Activated T-helper 1 cell treated with Interleukin-2 at 50 U/mL for 16 hours (primary cell): ENCODE results near the gene UBE2E1.

ENCODE experiments used
- DNase-seq: peaks from one replicate; pipeline ENCODE4 v3.0.0-alpha.2; 2020; ENCODE audit warnings: low read depth

UBE2E1 gene

DNA sequence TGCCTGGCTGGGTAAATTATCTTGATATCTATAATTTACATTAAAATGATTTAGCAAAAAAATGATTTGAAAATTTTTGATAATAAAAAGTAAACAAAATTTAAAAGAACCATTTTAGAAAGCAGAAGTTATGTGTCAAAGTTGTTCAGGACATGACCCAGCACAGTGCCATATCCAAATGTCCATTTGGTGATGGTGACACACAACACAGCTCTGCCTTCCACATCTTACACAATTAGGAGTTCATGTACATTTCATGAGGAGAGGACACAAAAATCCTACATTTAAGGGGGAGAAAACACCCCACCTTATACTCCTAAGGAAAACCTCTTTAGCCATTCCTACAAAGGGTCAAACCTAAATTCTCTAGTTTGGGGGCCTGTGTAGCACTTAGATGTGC, 10.7 kb upstream of the UBE2E1 start:
- DNase-seq, result no peak

- no peak for DNase-seq
Measured at GRCh38 chr3:23796518-23796917, 9.2 kb upstream of the UBE2E1 start.

DNA sequence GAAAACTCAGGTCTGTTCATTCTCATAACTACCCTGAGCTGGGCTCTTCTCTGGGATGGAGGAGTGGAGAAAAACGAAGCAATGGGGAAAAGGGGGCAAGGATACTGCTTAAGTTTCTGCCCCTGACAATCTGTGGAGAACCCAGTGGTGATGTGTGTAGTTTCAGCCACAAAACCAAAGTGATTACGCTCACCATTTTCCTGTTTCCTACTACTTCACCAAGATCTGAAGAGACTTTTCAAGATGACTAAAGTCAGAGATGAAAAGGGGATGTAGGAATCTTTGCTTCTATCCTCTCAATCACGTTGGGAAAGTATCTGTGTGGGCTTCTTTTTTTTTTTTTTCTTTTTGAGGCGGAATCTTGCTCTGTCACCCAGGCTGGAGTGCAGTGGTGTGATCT, 8.3 kb upstream of the UBE2E1 start:
- no peak for DNase-seq

DNA sequence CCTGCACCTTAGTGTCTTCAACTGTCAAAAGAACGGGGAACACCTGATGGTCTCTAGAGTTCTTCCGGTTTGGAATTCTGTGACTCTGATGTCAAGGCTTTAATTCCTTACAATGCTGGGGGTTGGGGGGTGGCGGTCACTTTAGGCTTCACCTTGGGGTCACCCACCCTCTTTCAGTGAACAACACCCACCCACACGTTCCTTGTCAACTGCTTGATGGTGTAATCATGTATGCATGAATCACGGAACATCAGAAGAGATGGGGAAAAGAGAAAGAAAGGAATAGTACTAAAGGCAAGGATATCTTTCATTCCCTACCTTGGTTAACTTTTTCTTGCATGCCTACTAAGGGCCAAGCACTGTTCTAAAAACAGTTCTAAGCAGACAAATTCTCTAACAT, 7.3 kb upstream of the UBE2E1 start:
- DNase-seq, result no peak

DNA sequence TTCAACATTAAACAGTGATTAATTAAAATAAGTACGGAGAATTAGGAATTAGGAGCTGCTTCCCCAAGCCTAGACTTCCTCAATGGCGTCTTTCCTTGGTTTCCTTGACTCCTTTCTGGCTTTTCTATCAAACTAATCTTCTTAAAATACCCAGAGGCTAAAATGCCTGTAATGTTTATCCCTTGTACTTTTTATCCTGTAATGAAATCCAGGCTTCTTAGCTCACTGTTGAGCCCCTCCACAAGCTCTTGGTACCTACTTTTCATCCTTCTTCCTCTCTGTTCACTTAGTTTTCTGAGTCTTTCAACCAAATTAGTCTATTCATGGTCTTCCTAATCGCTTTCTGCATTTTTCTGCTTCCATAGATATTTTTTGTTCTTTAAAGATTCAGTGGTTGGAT, 6.9 kb upstream of the UBE2E1 start:
- DNase-seq, result no peak

- DNase-seq, result no peak
Measured at GRCh38 chr3:23800731-23801130, 5.0 kb upstream of the UBE2E1 start.

DNA sequence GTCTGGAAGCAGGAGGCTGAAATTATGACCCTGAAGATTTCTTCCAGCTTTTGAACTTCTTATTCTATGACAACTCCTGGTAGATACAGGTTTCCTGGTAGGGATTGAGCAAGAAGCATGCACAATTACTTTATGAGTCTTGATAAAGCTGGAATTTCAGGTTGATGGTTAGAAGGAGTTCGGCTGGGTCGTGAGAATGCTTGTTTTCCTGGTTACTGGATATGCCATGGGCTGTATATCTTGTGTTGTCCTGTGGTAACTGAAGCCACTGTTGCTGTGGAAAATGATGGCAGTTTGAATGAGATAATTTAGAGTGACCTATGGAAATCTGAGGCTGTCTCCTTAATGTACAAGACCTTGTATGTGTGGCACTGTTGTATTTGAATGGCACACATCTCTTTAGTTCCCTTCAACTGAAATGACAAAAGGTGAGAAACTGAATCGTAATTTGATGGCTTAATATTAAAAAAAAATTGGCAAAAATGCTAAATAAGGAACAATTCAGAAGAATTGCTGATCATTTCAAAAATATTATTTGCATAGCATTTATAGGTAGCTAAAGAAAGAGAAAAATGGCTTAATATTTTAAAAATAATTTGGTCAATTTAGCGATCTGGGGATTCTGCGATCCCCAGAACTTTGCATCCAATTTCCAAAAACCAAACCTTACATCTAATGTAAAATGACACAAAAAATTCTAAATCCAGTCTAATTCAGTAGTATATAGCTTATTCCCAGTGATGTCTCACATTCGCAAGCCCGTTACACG, 1.1 kb upstream of the UBE2E1 start:
- no peak for DNase-seq

DNA sequence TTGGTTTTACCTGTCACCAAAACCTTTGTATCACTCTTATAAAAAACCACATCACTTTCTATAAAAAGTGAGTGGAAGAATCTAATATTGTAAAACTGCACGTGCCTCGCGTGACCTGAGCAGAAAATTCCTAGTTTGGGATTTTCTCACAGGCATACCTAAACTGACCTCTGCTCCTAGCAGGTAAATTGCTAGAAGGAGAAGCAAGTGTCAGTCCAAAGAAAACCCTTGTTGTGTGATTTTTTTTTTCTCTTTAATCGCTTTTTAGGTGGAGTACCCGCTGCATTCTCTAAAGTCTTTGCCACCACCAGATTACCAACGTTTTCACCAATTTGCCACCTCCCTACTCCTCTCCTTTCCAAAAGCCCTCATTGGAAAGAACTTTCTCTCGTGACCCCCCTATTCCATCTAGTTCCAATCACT, 534 bp upstream of the UBE2E1 start:
- no peak for DNase-seq

DNA sequence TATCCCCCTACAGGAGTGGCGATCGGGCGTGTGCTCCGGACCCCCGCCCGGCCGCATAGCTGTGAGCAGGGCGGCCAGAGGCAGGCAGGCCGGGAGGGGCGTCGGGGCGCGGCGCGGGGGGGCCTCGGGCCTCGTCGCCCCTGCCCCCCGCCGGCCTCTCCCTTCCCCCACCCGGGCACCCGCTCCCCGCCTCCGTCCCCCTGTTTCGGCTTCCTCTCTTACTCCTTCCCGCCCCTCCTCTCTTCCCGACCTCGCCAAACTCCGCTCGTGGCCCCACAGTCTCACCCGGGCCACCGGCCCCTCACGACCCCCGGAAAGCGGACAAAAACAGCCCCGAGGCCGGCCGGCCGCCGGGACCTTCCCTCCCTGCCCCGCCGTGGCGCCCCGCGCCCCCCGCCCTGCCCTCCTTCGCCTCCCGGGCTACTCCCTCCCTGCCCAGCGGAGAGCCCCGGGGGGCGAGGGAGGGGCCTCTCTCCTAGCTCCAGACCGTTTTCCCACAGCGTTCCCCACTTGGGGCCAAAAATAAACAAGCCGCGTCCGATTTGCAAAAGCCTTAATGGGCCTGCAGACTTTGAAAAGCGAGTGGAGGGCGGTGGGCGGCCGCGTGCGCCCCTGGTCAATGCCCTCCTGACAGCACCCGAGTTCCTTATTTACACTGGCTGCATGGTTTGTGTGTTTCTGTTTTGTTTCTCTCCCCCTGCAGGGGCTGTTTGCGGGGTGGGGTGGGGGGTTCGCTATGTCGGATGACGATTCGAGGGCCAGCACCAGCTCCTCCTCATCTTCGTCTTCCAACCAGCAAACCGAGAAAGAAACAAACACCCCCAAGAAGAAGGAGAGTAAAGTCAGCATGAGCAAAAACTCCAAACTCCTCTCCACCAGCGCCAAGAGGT, 1.0 kb downstream of the UBE2E1 start:
- no peak for DNase-seq

- DNase-seq, result no peak
Measured at GRCh38 chr3:23807424-23808015, 1.8 kb downstream of the UBE2E1 start.

DNA sequence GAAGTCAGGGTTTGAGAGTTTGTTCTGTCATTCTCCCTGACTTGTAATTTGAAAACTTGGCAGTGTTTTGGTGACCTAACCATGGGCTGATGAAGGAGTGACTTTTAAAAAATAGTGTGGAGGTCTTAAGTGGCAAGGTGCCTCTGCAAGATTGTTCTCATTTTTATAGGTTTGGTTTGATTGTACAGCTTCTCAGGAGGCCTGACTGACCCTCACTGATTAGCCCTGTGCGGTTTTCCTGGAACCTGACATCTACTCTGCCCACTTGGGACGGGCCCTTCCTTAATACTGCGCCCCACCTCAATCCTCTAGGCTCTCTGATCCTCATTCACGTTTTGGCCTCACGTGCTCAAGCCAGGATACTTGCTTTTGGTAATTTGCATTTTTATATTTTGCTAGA, 2.8 kb downstream of the UBE2E1 start:
- no peak for DNase-seq

DNA sequence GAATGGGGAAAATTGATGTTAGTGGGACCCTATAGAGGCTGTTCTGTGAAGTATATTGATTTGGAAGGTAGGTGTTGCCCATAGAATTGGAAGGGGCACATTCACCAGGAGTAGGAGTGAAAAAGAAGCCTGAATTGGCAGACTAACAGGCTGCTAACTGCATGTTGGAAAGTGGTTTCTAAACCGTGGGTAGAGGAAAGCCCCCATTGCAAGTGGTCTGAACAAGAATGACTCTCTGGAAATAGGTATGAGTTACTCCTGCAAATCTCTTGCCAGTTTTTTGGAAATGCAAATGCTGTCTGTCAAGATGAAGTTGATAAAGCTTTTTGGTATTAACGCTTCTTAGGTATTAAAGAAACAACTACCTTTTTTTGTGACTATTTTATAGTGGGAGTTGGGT, 3.5 kb downstream of the UBE2E1 start:
- DNase-seq, result no peak

DNA sequence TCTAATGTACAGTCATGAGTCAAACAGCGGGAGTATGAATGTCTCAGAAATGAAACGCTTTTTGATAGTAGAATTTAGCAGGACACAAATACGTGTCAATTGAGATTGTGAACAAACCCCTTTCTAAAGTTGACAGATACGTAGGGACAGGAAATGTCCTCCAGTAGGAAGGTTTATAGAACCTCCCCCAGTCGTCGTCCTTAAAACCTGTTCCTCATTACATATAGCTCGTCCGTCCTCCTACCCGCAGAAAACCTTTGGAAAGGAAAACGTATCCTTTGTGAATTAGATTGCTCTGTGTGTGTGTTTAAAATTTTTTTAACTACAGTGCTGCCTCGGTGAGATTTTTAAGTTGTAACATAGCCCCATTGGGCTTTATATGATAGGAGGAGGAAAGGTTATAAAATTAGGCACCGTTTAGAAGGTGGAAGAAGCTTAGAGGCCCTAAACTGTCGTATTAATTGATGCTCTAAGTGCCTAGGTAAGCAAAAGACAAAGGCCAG, 4.1 kb downstream of the UBE2E1 start:
- no peak for DNase-seq

- DNase-seq, result peak; percentile 4
Measured at GRCh38 chr3:23810343-23811184, 4.8 kb downstream of the UBE2E1 start.

DNA sequence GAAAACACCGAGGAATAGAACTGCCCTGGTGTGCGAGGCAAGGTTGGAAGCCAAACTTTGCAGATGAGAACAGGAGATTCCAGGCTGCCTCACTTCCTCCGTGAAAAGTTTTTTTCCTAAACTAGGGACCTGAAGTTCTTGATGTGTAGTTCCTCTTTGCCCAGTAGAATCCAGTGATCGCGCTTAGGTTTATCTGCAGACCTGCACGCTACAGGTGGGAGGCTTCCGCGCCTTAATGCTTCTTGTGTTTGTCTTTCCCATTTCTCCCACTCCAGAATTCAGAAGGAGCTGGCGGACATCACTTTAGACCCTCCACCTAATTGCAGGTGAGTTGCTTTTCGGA, 5.4 kb downstream of the UBE2E1 start:
- DNase-seq, result no peak

DNA sequence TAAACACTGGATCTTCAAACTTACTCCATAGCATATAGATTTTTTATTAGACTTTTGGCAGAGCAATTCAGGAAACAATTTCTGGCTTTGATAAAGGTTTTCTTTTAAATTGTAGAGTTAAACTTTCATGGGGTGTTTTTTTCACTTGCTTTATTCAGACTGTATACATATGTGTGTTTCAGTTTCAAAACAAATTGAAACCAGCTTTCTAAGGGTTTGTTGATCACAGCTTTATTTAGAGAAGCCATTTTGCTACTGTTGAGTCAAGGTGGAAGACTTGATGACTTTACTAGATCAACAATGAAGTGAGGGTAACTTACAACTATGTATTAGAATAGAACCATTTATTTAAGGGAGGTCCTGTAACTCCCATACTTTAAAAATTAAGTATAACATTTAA, 6.2 kb downstream of the UBE2E1 start:
- DNase-seq, result no peak

- no peak for DNase-seq
Measured at GRCh38 chr3:23815879-23816278, 10.1 kb downstream of the UBE2E1 start.

DNA sequence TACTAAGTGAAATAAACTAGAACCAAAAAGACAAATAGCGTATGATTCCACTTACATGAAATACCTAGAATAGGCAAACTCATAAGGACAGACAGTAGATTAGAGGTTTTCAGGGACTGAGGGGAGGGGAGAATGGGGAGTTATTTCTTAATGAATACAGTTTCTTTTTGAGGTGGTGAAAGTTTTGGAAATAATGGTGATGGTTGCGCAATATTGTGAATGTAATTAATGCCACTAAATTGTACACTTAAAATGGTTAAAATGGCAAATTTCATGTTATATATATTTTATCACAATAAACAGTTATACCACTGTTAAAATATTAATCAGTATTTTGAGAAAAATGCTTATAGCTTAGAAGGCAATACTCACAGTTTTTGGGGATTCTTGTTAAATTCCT, 11.0 kb downstream of the UBE2E1 start:
- no peak for DNase-seq

GRCh38 chr3:23817508-23818223, 11.9 kb downstream of the UBE2E1 start:
- DNase-seq, result no peak

DNA sequence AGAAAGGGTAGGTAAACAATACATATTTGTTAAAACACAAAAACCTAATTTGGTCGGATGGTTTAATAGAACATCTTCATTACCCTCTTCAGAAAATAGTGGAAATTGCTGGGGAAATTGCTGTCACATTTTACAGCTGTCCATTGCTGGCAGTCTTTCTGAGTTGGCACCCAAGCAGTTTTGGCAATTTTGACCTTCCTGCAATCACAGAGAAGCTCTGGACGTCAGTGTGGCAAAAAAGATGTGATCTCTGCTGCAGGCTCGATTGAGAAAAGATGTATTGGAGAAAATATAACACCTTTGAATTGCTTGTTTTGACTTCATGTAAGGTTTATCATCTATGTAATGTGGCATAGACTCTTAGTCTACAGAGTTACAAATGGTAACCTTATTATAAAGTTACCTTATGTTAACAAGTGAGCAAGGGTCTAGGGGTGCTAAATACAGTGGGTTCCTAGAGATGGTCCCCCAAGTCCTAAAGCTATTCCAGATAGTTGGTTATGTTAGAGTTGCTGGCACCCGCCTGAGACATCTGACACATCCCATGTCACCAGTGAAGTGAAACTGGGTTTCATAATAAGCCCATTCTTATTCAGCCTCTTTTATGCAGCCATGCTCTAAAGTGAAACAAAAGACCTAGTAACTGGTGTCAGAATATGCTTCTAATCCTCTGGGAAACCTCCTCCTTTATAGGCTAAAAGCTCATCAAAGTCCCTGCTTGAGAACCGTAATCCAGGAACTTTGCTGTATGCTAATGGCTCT, 14.0 kb downstream of the UBE2E1 start:
- DNase-seq, result no peak

- no peak for DNase-seq
Measured at GRCh38 chr3:23820888-23821287, 15.1 kb downstream of the UBE2E1 start.
